Parathyroid adenoma (tissue), 2 donors: ENCODE data around the gene CC2D1A.

Experiments
- H2AFZ ChIP-seq: fragments of 300-600 bp; sonication (generic); one replicate; pipeline ENCODE4 v1.7.0; 2017; ENCODE audit warnings: antibody characterized with exemption, mild to moderate bottlenecking
- H3K27ac ChIP-seq: fragments of 300-600 bp; sonication (generic); one replicate; pipeline ENCODE4 v1.7.0; 2017
- H3K27me3 ChIP-seq: fragments of 300-600 bp; sonication (generic); one replicate; pipeline ENCODE4 v1.7.0; 2017; ENCODE audit warnings: low read length; ENCODE audit not compliant: control insufficient read depth, insufficient read depth
- H3K36me3 ChIP-seq: fragments of 300-600 bp; sonication (generic); one replicate; pipeline ENCODE4 v1.7.0; 2017; ENCODE audit warnings: low read length; ENCODE audit not compliant: control insufficient read depth, insufficient read depth
- H3K4me1 ChIP-seq: fragments of 300-600 bp; sonication (generic); one replicate; pipeline ENCODE4 v1.7.0; 2017; ENCODE audit warnings: control low read depth
- H3K4me2 ChIP-seq: fragments of 300-600 bp; sonication (generic); one replicate; pipeline ENCODE4 v1.7.0; 2017; ENCODE audit warnings: low read length
- H3K4me3 ChIP-seq: fragments of 300-600 bp; sonication (generic); one replicate; pipeline ENCODE4 v1.7.0; 2017; ENCODE audit warnings: low read depth, low read length
- H3K79me2 ChIP-seq: fragments of 300-600 bp; sonication (generic); one replicate; pipeline ENCODE4 v1.7.0; 2017; ENCODE audit warnings: control low read depth
- H3K9ac ChIP-seq: fragments of 300-600 bp; sonication (generic); one replicate; pipeline ENCODE4 v1.7.0; 2017; ENCODE audit warnings: mild to moderate bottlenecking
- H3K9me3 ChIP-seq: fragments of 300-600 bp; sonication (generic); one replicate; pipeline ENCODE4 v1.7.0; 2017; ENCODE audit warnings: low read length; ENCODE audit not compliant: control insufficient read depth
- CTCF ChIP-seq: fragments of 300-600 bp; sonication (generic); IDR thresholded peaks from one replicate; pipeline ENCODE4 v1.7.0; 2017; ENCODE audit warnings: antibody characterized with exemption, mild to moderate bottlenecking
- donor health status: primary hyperparathyroidism.

Gene CC2D1A

GRCh38 chr19:13958043-13958442 lies 52.0 kb downstream of the CC2D1A start:
- Histone ChIP-seq H3K9me3 (no peaks in the 10 kb centered on the region), H3K27me3 (no peaks in the 10 kb centered on the region), H3K27ac (no peak overlapping the region), H3K4me2 (no peak overlapping the region), H3K9ac (no peak overlapping the region), H3K4me1 (peaks cover 7% of the 10 kb centered on the region), H2AFZ (no peak overlapping the region), H3K36me3 (no peaks in the 10 kb centered on the region), H3K79me2 (peaks cover 11% of the 10 kb centered on the region), H3K4me3 (no peak overlapping the region)
- no peak for TF ChIP-seq CTCF

DNA sequence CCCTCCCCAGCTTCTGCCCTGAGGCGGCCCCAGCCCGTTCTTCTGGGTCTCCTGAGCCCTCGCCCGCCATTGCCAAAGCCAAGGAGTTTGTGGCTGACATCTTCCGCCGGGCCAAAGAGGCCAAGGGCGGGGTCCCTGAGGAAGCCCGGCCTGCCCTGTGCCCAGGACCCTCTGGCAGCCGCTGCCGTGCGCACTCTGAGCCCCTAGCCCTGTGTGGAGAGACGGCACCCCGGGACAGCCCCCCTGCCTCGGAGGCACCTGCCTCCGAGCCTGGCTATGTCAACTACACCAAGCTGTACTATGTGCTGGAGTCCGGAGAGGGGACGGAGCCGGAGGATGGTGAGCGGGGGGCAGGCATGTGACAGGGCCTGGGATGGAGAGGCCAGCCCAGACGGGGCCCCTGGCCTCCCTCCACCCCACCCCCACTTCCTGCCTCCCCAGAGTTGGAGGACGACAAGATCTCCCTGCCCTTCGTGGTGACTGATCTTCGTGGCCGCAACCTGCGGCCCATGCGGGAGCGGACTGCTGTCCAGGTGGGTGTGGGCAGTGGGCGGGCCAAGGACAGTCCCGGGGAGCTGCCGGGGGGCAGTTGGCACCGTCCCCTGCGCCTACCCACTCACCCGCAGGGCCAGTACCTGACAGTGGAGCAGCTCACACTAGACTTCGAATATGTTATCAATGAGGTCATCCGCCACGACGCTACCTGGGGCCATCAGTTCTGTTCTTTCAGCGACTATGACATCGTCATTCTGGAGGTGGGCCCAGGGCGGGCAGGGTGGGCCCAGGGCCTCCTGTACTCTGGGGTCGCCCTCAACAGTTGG lies 53.4 kb downstream of the CC2D1A start:
- no peak for TF ChIP-seq CTCF
- Histone ChIP-seq H3K79me2 (no peaks in the 10 kb centered on the region), H3K4me3 (no peak overlapping the region), H3K4me1 (no peaks in the 10 kb centered on the region), H3K9ac (no peak overlapping the region), H3K4me2 (no peak overlapping the region), H2AFZ (no peak overlapping the region), H3K9me3 (no peaks in the 10 kb centered on the region), H3K36me3 (no peaks in the 10 kb centered on the region), H3K27me3 (no peaks in the 10 kb centered on the region), H3K27ac (no peak overlapping the region)

DNA sequence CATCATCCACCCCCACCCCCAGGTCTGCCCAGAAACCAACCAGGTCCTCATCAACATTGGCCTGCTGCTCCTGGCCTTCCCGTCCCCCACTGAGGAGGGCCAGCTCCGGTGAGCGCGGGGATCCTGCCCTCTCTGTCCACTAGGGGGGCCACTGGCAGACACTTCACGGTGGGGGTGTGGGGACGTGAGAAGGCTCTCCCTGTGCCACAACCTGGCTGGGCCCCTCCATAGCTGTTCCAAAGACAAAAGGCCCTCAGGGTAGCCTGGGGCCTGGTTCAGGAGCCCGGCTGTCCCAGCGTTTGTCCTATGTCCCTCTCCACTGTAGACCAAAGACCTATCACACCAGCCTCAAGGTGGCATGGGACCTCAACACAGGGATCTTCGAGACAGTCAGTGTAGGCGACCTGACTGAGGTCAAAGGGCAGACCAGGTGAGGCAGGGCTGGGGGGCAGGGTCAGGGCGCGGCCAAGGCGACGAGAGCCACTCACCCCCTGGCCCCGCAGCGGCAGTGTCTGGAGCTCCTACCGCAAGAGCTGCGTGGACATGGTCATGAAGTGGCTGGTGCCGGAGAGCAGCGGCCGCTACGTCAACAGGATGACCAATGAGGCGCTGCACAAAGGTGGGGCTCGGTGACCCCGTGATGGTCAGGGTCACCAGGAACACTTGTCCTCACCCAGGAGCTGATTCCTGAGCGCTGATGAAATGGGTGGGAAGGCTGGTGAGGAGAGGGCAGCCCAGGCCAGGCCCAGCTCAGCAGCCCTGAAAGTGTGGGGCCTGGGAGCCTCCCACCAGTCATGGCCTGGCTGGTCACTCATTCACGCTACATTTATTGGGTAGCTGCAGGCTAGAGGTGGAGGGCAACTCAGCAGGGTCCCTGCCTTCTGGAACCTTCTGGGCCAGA lies 54.2 kb downstream of the CC2D1A start:
- no peak overlapping the region for H2AFZ ChIP-seq
- no peaks in the 10 kb centered on the region for H3K9me3 ChIP-seq
- no peak overlapping the region for H3K4me3 ChIP-seq
- TF ChIP-seq CTCF: peak; percentile 38
- H3K27ac ChIP-seq: no peak overlapping the region
- H3K27me3 ChIP-seq: no peaks in the 10 kb centered on the region
- no peaks in the 10 kb centered on the region for H3K36me3 ChIP-seq
- no peaks in the 10 kb centered on the region for H3K79me2 ChIP-seq
- no peak overlapping the region for H3K4me2 ChIP-seq
- no peaks in the 10 kb centered on the region for H3K4me1 ChIP-seq
- H3K9ac ChIP-seq: no peak overlapping the region

DNA sequence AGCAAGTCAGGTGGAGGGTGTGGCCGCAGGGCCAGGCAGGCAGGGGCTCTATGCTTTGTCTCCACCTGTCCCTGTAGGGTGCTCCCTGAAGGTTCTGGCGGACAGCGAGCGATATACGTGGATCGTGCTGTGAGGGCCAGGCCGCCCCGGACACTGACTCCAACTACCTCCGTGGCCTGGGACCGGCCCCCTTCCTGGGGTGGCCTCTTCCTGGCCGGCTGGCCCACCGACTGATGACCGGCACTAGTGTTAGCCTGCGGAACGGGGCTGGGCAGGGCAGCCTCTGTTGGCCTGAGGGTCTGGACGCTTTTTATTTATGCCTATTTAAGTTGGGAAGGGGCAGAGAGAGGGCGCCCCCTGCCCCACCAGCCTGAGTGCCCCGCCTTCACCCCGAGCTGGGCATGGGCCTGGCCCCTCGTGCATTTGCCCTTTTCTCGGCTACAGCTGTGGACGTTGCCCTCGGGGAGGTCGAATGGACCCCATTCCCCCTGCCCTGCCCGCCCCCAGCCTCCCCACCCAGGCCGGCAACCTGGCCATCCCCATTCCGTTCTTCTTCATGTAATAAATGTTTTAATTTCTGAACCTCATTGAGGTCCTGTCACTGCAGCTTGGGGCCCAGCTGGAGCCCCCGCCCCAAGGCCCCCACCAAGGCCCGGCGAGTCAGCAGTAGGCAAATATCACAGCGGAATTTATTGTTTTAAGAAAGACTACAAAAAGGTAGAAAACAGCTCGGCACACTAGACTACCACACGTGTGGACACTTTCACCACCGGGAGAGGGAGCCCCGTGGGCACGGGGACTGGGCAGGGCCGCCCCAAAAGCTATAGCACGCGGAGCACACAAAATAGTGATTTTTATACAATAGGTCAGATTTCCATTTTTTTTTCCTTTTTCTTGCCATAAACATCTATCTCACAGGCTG lies 55.1 kb downstream of the CC2D1A start:
- Histone ChIP-seq H3K4me2 (no peak overlapping the region), H3K9ac (no peak overlapping the region), H3K4me1 (no peaks in the 10 kb centered on the region), H2AFZ (no peak overlapping the region), H3K27me3 (no peaks in the 10 kb centered on the region), H3K27ac (no peak overlapping the region), H3K4me3 (no peak overlapping the region), H3K9me3 (no peaks in the 10 kb centered on the region), H3K79me2 (no peaks in the 10 kb centered on the region), H3K36me3 (no peaks in the 10 kb centered on the region)
- no peak for TF ChIP-seq CTCF
